SK-MEL-5 (cell line): ENCODE results near the gene ANXA10. TPM values are rescaled to one million over a fixed set of nuclear protein-coding genes. Genes with fewer than 3 reads are reported as not detected.
"Not testable (repeated sequence)": the region's sequence is repeated elsewhere in the genome, so short reads cannot be mapped to it uniquely, and the experiment has no call there.

Experiments used
- DNase-seq: peaks from one replicate; pipeline ENCODE4 v3.0.0-alpha.2; 2016; ENCODE audit warnings: low read depth, low spot score
- in situ Hi-C: cut with HindIII; loops from 2 replicates; pipeline ENCODE4 v1.10.0; 2016; ENCODE audit warnings: low sequenced_read_pairs, high pct_unique_total_duplicates, low pct_unique_long_range_greater_than_20kb
- total RNA-seq: library from RNA; depleted of rRNA; stranded (reverse); fragments of >200 nt; shearing (Covaris generic); gene quantifications from 2 replicates; pipeline ENCODE4 v1.2.3, GENCODE V29; 2014; rRNA removed

Gene ANXA10
- total RNA-seq, 1 experiment from 2014 or later = not detected

DNA sequence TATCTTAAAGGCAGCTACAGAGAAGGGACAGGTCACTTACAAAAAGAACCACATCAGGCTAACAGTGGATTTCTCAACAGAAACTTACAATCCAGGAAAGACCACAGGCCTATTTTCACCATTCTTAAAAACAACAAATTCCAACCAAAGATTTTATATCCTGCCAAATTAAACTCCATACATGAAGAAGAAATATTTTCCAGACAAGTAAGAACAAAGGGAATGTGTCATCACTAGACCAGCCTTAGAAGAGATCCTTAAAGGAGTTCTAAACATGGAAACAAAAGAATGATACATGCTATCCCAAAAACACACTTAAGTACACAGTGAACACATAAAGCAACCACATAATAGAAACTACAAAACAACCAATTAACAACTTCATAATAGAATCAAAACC is 105.6 kb downstream of the ANXA10 start:
- DNase-seq = no peak
- in situ Hi-C loops = no loop called here

DNA sequence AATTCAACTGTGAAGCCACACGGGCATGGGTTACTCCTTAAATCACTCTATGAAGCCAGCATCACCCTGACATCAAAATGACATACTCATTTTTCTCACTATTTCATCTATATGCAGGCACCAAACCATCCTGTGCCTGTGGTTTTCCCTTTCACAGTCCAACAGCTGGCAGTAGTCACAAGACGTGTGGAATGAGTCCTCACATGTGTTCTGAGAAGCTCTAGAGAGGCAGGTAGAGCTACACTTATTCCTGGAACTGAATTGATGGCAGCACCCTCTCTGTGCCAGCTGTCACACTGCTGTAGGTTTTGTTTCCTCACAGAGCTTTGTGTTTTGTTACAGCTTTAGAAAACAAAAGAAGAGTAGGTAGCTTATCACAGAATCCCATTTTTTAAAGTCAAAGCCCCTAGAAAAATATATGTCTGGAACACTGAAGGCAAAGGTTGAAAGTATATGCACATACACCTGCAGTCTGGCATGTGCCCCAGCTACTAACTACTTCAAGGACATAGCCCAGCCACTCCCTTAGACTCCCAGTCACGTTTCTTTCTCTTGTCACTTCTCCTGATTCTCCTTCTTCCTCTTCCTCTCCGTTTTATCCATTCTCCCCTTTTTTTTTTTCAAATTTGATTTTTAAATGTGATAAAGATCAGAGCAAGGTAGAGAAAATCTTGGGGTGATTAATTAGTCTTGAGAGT is 107.1 kb downstream of the ANXA10 start:
- no peak for DNase-seq
- in situ Hi-C loops = no loop called here

DNA sequence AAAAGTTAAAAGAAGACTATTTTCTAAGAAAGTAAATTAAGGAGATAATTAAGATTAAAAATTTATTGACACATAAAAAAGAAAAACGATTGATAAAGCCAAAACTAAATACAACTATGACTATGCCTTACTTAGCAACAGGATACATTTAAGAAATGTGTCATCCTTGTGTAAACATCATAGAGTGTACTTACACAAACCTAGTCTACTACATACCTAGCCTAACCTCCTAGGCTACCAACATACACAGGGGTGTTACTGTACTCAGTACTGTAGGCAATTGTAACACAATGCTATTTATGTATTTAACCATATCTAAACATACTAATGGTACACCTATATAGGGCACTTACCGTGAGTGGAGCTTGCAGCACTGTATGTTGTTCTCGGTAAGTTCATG is 108.3 kb downstream of the ANXA10 start:
- DNase-seq = no peak
- in situ Hi-C loops = no loop called here

DNA sequence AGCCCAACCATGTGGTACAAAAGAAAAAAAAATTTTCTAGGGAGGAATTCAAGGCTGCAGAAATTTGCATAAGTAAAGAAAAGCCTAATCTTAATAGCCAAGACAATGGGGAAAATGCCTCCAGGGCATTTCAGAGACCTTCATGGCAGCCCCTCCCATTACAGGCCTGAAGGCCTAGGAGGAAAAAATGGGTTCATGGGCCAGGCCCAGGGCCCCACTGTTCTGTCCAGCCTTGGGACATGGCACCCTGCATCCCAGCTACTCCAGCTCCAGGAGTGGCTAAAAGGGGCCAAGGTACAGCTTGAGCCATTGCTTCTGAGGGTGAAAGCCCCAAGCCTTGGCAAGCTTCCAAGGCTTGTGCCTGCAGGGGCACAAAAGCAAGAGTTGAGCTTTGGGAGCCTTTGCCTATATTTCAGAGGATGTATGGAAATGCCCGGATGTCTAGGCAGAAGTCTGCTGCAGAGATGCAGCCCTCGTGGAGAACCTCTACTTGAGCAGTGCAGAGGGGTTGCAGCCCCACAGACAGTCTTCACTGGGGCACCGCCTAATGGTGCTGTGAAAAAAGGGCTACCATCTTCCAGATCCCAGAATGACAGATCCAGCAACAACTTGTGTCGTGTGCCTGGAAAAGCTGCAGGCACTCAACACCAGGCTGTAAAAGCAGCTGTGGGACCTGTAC is 111.0 kb downstream of the ANXA10 start:
- in situ Hi-C loops = no loop called here
- no peak for DNase-seq

DNA sequence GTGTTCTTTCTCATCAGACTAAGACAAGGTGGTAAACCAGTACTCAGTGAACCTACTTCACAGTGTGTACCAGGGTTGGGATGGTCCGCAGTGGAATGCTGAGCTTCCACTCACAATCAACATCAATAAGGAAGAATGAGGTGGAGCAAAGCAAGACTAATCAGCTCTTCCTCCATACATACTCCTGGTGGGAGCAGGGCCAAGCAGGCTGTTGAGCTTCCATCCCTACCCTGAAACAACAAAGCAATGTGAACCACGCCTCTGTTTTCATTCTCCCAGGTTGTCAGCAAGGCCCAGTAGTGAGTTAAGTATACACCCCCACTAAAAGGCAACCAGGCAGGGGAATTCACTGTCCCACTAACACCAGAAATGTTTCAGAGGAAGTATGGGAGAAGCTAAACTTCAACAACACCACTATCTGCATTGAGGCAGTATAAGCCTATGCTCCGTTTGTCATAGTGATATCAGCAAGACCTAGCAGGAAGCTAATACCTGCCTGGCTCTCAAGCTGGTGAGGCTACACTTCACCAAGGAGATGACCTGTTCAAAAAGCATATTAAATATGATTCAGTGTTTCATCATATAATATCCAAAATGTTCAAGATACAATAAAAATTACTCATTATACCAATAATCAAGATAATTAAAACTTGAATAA is 116.7 kb downstream of the ANXA10 start:
- DNase-seq = no peak
- in situ Hi-C loops = no loop called here

DNA sequence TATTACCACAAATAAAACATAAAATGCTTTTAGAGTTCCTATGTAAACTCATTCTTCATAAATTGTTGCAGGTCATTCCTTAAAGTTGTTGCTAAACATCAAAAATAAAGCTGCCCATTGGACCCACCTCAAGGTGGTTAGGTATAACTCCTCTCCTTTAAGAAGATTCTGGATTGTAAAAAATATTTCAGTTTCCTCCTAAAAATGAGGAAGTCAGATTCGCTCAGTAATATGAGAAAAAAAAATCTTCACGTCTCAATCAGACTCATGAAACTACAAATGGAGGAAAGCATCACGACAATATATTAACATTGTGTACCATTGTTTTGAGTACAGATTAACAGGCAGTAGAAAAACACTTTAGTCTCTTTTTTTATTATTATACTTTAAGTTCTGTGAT is 120.3 kb downstream of the ANXA10 start:
- DNase-seq = no peak
- in situ Hi-C loops = no loop called here

DNA sequence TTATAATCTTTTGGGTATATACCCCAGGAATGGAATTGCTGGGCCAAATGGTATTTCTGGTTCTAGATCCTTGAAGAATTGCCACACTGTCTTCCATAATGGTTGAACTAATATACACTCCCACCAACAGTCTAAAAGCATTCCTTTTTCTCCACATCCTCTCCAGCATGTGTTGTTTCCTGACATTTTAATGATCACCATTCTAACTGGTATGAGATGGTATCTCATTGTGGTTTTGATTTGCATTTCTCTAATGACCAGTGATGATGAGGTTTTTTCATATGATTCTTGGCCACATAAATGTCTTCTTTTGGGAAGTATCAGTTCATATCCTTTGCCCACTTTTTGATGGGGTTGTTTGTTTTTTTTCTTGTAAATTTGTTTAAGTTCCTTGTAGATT is 121.2 kb downstream of the ANXA10 start:
- DNase-seq, in situ Hi-C loops: not testable (repeated sequence)

DNA sequence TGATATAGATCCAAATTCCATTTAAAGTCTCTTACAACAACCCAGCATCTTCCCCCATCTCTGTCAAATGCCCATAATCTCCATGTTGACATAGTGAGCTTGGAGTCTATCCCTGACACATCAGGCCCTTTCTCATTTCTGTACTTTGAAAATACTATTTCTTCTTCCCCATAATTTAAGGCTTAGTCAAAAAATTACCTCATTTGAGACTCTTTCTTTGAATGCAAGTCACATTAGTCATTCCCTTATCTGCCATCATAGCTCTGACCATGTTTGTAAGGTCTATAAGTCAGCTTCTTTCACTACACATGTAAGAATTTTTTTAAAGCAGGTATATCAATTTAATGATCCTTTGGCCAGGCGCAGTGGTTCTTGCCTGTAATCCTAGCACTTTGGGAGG is 126.3 kb downstream of the ANXA10 start:
- no peak for DNase-seq
- in situ Hi-C loops = no loop called here

DNA sequence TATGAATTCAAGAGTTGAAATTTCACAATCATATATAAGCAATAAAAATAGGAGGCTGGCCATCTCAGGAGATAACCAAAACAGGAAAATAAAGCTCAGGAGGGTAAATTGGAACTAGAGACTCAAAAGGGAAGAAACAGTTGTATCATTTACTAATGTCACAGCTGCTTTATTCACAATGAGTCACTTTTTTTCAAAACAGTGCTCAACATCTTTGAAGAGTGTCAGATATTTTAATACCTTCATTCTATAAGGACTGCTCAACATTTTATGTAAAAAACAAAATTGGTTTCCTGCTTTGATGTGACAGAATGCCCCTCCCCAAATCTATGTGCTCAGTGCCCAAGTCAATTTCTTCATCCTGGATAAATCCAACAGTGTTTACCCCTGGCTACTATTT is 128.6 kb downstream of the ANXA10 start:
- DNase-seq = no peak
- in situ Hi-C loops = no loop called here

DNA sequence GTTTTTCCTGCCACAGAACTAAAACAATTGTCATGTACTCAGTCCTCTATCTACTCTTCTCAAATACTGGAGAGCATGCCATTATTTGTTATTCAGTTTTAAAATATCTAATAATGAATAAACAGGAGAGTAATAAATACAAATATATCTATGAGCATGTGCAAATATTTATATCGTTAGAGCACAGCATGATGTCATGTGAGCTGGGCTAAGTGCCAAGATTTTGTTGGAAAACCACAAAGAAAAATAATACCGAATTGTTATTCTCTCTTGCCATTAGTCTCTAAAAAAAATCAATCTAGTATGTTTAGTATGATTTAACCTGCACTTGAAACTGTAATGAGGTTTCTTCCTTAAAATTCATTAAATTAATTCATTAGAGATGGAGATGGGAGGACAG is 129.0 kb downstream of the ANXA10 start:
- no peak for DNase-seq
- in situ Hi-C loops = no loop called here

Other genes with a start within 250 kb of the ANXA10 start
- 5.5 and 7.2 TPM in 2 replicates for gene DDX60, start 226.2 kb downstream of the ANXA10 start, total RNA-seq